WERI-Rb-1 (cell line): Measurements from ENCODE around the gene LCE1B.

ENCODE experiments used
- DNase-seq: peaks from one replicate; pipeline ENCODE4 v3.0.0-alpha.2; 2020
- H3K27ac ChIP-seq: fragments of 250-450 bp; sonication (Bioruptor Pico); 2 replicates; pipeline ENCODE4 v1.5.1; 2020; ENCODE audit warnings: mild to moderate bottlenecking, moderate library complexity
- H3K27me3 ChIP-seq: fragments of 250-450 bp; sonication (Bioruptor Pico); 2 replicates; pipeline ENCODE4 v1.5.1; 2021; ENCODE audit warnings: mild to moderate bottlenecking, low read depth, moderate library complexity; ENCODE audit not compliant: insufficient read depth, severe bottlenecking
- H3K36me3 ChIP-seq: fragments of 250-450 bp; sonication (Bioruptor Pico); 2 replicates; pipeline ENCODE4 v1.5.1; 2020; ENCODE audit warnings: mild to moderate bottlenecking, moderate library complexity
- H3K4me3 ChIP-seq: 2 replicates; pipeline ENCODE4 v1.5.1; 2011; ENCODE audit warnings: low read depth, mild to moderate bottlenecking, control low read depth, low read length
- H3K9me3 ChIP-seq: fragments of 250-450 bp; sonication (Bioruptor Pico); 2 replicates; pipeline ENCODE4 v1.5.1; 2021; ENCODE audit warnings: mild to moderate bottlenecking, moderate library complexity; ENCODE audit not compliant: severe bottlenecking
- TF ChIP-seq, protein P1 (sequence below): IDR thresholded peaks from 2 replicates; pipeline ENCODE4 v1.5.1; 2011; ENCODE audit warnings: low read depth, mild to moderate bottlenecking, control low read depth, inconsistent platforms, low read length

Gene LCE1B

GRCh38 chr1:152811671-152812070, at the start of gene LCE1B:
TSS of gene LCE1B (plus strand) at chr1:152811971. CDS start at chr1:152812447, 476 bp downstream.
- TF ChIP-seq, protein P1, sequence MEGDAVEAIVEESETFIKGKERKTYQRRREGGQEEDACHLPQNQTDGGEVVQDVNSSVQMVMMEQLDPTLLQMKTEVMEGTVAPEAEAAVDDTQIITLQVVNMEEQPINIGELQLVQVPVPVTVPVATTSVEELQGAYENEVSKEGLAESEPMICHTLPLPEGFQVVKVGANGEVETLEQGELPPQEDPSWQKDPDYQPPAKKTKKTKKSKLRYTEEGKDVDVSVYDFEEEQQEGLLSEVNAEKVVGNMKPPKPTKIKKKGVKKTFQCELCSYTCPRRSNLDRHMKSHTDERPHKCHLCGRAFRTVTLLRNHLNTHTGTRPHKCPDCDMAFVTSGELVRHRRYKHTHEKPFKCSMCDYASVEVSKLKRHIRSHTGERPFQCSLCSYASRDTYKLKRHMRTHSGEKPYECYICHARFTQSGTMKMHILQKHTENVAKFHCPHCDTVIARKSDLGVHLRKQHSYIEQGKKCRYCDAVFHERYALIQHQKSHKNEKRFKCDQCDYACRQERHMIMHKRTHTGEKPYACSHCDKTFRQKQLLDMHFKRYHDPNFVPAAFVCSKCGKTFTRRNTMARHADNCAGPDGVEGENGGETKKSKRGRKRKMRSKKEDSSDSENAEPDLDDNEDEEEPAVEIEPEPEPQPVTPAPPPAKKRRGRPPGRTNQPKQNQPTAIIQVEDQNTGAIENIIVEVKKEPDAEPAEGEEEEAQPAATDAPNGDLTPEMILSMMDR: no peak
- H3K9me3 ChIP-seq: peaks cover 6% of the 10 kb centered on the region
- H3K27ac ChIP-seq: no peak within 1 kb of the TSS
- H3K4me3 ChIP-seq: no peak within 1 kb of the TSS
- DNase-seq: no peak
- H3K27me3 ChIP-seq: peaks cover 79% of the 10 kb centered on the region
- H3K36me3 ChIP-seq: no peaks in the 10 kb centered on the region

DNA sequence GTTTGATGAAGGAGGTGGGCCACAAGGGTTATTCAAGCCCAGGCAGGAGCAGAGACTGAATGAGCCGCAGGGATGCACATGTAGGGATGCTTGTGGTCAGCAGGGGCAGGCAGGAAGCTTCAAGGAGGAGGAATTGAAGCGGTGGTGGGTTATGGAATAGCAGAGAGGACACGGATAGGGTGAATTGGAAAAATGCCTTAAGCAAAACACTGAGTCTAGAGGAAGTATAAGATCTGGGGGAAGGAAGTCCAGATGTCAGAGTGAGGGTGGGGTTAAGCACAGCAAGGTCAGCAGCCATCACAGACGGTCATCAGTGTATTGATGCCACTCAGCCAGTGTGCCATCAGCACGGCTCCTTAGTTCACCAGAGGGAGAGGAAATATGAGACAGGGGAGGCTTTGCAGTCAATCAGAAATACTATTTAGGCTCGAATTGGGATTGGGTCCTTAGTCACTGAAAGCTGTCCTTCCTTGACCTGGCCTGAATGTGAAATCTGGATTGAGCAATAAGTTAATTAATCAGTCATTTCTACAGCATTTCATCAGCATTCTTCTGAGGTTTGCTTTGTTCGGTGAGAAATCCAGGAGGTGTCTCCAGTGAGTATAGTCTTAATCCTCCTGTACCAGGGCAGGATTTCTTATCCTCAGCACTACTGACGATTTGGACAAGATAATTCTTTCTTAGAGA, 42.8 kb upstream of the LCE1B start:
- Histone ChIP-seq H3K4me3 (no peak overlapping the region), H3K9me3 (no peaks in the 10 kb centered on the region)
- no peak for DNase-seq

GRCh38 chr1:152770411-152770810, 41.4 kb upstream of the LCE1B start:
- TF ChIP-seq, protein P1: no peak
- H3K9me3 ChIP-seq: no peaks in the 10 kb centered on the region
- DNase-seq: no peak
- H3K27me3 ChIP-seq: peaks cover 79% of the 10 kb centered on the region
- no peaks in the 10 kb centered on the region for H3K36me3 ChIP-seq
- H3K4me3 ChIP-seq: no peak overlapping the region
- H3K27ac ChIP-seq: no peak overlapping the region

More for the DNA sequence above, 42.8 kb upstream of the LCE1B start:
- no peak overlapping the region for H3K27ac ChIP-seq
- H3K27me3 ChIP-seq: peaks cover 79% of the 10 kb centered on the region
- no peaks in the 10 kb centered on the region for H3K36me3 ChIP-seq
- TF ChIP-seq, protein P1: no peak

GRCh38 chr1:152774875-152775274, 36.9 kb upstream of the LCE1B start, which contains the start of gene LCE1F:
TSS of gene LCE1F (plus strand) at chr1:152775140. CDS start at chr1:152776372, 1,232 bp downstream.
- no peaks in the 10 kb centered on the region for H3K9me3 ChIP-seq
- H3K27ac ChIP-seq: no peak within 1 kb of the TSS
- peaks cover 79% of the 10 kb centered on the region for H3K27me3 ChIP-seq
- peak; percentile 32 for DNase-seq
- TF ChIP-seq, protein P1: peak; percentile 60
- no peak within 1 kb of the TSS for H3K4me3 ChIP-seq
- H3K36me3 ChIP-seq: no peaks in the 10 kb centered on the region

DNA sequence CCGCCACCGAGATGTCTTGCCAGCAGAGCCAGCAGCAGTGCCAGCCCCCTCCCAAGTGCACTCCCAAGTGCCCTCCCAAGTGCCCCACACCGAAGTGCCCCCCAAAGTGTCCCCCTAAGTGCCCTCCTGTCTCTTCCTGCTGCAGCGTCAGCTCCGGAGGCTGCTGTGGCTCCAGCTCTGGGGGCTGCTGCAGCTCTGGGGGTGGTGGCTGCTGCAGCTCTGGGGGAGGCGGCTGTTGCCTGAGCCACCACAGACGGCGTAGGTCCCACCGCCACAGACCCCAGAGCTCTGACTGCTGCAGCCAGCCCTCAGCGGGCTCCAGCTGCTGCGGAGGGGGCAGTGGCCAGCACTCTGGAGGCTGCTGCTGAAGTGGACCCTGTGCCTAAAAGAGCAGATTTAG, 35.4 kb upstream of the LCE1B start:
- peaks cover 80% of the 10 kb centered on the region for H3K27me3 ChIP-seq
- TF ChIP-seq, protein P1: no peak
- no peak overlapping the region for H3K27ac ChIP-seq
- DNase-seq: no peak
- H3K36me3 ChIP-seq: no peaks in the 10 kb centered on the region
- no peak overlapping the region for H3K4me3 ChIP-seq
- no peaks in the 10 kb centered on the region for H3K9me3 ChIP-seq
